Neural progenitor cell (in vitro differentiated cells): ENCODE measurements around the gene MYL7. TPM values are rescaled to one million over a fixed set of nuclear protein-coding genes. Genes with fewer than 3 reads are reported as not detected.

ENCODE experiments used
- DNase-seq: peaks from one replicate; pipeline ENCODE4 v3.0.0-alpha.2; 2016; ENCODE audit warnings: low spot score
- H2AFZ ChIP-seq: fragments of 200-600 bp; sonication (generic); replicated peaks from 2 replicates; pipeline ENCODE4 v1.6.1; 2016; ENCODE audit warnings: antibody characterized with exemption
- H3F3A ChIP-seq: fragments of 200-600 bp; sonication (generic); 2 replicates; pipeline ENCODE4 v1.6.1; 2016; ENCODE audit warnings: antibody characterized with exemption, low read depth
- H3K27ac ChIP-seq: fragments of 200-600 bp; sonication (generic); 2 replicates; pipeline ENCODE4 v1.5.1; 2016; ENCODE audit warnings: mild to moderate bottlenecking
- H3K27me3 ChIP-seq: fragments of 200-600 bp; sonication (generic); 2 replicates; pipeline ENCODE4 v1.6.1; 2016; ENCODE audit warnings: mild to moderate bottlenecking, moderate library complexity
- H3K36me3 ChIP-seq: fragments of 200-600 bp; sonication (generic); 2 replicates; pipeline ENCODE4 v1.5.1; 2016
- H3K4me1 ChIP-seq: fragments of 200-600 bp; sonication (generic); 2 replicates; pipeline ENCODE4 v1.6.1; 2016; ENCODE audit warnings: mixed run types
- H3K4me2 ChIP-seq: fragments of 200-600 bp; sonication (generic); 2 replicates; pipeline ENCODE4 v1.6.1; 2016
- H3K4me3 ChIP-seq: fragments of 200-600 bp; sonication (generic); 2 replicates; pipeline ENCODE4 v1.5.1; 2016
- H3K79me2 ChIP-seq: fragments of 200-600 bp; sonication (generic); 2 replicates; pipeline ENCODE4 v1.6.1; 2016; ENCODE audit warnings: low read depth
- H3K9ac ChIP-seq: fragments of 200-600 bp; sonication (generic); 2 replicates; pipeline ENCODE4 v1.6.1; 2016
- H3K9me3 ChIP-seq: fragments of 200-600 bp; sonication (generic); 2 replicates; pipeline ENCODE4 v1.5.1; 2016; ENCODE audit warnings: low read depth
- H4K20me1 ChIP-seq: fragments of 200-600 bp; sonication (generic); 2 replicates; pipeline ENCODE4 v1.6.1; 2016; ENCODE audit warnings: low read depth
- H3K27ac Mint-ChIP-seq: 3 replicates; pipeline ENCODE4 v1.8.0; 2021; ENCODE audit warnings: mixed read lengths
- H3K27me3 Mint-ChIP-seq: 2 replicates; pipeline ENCODE4 v1.8.0; 2022; ENCODE audit warnings: low read depth, mild to moderate bottlenecking, inconsistent platforms, moderate library complexity, mixed read lengths; ENCODE audit not compliant: insufficient read depth
- H3K36me3 Mint-ChIP-seq: 3 replicates; pipeline ENCODE4 v1.8.0; 2021; ENCODE audit warnings: mixed read lengths
- H3K4me1 Mint-ChIP-seq: 3 replicates; pipeline ENCODE4 v1.8.0; 2021; ENCODE audit warnings: mixed read lengths
- H3K4me3 Mint-ChIP-seq: 3 replicates; pipeline ENCODE4 v1.8.0; 2021; ENCODE audit warnings: mild to moderate bottlenecking, moderate library complexity, mixed read lengths
- H3K9me3 Mint-ChIP-seq: 3 replicates; pipeline ENCODE4 v1.8.0; 2020; ENCODE audit warnings: mixed read lengths
- CTCF ChIP-seq: fragments of 200-600 bp; sonication (generic); IDR thresholded peaks from 2 replicates; pipeline ENCODE4 v1.5.1; 2017; ENCODE audit warnings: antibody characterized with exemption, mild to moderate bottlenecking
- EZH2 ChIP-seq: fragments of 200-600 bp; sonication (generic); IDR thresholded peaks from 2 replicates; pipeline ENCODE4 v1.6.1; 2017; ENCODE audit warnings: antibody characterized with exemption, mild to moderate bottlenecking, moderate library complexity
- EZH2phosphoT487 ChIP-seq: fragments of 200-600 bp; sonication (generic); IDR thresholded peaks from 2 replicates; pipeline ENCODE4 v1.6.1; 2017; ENCODE audit warnings: antibody characterized with exemption
- total RNA-seq: library from RNA; depleted of rRNA; stranded (reverse); fragments of >200 nt; gene quantifications from 2 replicates; pipeline ENCODE4 v1.2.3, GENCODE V29; 2015; ENCODE audit warnings: low replicate concordance

MYL7 gene
- total RNA-seq, 1 donor from 2014 or later = not detected

GRCh38 chr7:44104860-44105771, 36.0 kb downstream of the MYL7 start:
- TF ChIP-seq EZH2 (peak; percentile 15), EZH2phosphoT487 (no peak)
- Mint-ChIP-seq H3K4me3 (peak overlapping the region; percentile 86), H3K27me3 (peaks cover 8% of the 10 kb centered on the region), H3K36me3 (peaks cover 3% of the 10 kb centered on the region), H3K4me1 (peaks cover 27% of the 10 kb centered on the region), H3K9me3 (no peaks in the 10 kb centered on the region), H3K27ac (peak overlapping the region; percentile 28)
- Histone ChIP-seq H3K79me2 (no peaks in the 10 kb centered on the region), H3F3A (peaks cover 5% of the 10 kb centered on the region), H3K4me3 (peak overlapping the region; percentile 54), H3K27ac (no peak overlapping the region), H4K20me1 (peaks cover 4% of the 10 kb centered on the region), H3K4me1 (no peaks in the 10 kb centered on the region), H3K36me3 (no peaks in the 10 kb centered on the region), H3K4me2 (peak overlapping the region; percentile 80), H3K9me3 (no peaks in the 10 kb centered on the region), H2AFZ (no peak overlapping the region), H3K9ac (no peak overlapping the region), H3K27me3 (peaks cover 44% of the 10 kb centered on the region)
- DNase-seq = peak; percentile 51

GRCh38 chr7:44103923-44104859, 36.9 kb downstream of the MYL7 start, which contains the start of gene AEBP1:
TSS of gene AEBP1 (plus strand) at chr7:44104345. CDS start at chr7:44104666, 321 bp downstream.
- no peak within 1 kb of the TSS for H3K27ac ChIP-seq
- H3K36me3 ChIP-seq = no peaks in the 10 kb centered on the region
- no peaks in the 10 kb centered on the region for H3K9me3 Mint-ChIP-seq
- peak within 1 kb of the TSS; percentile 54 for H3K4me3 ChIP-seq
- peak within 1 kb of the TSS; percentile 86 for H3K4me3 Mint-ChIP-seq
- no peaks in the 10 kb centered on the region for H3K79me2 ChIP-seq
- H3K4me1 ChIP-seq = no peaks in the 10 kb centered on the region
- H3K4me1 Mint-ChIP-seq = peaks cover 32% of the 10 kb centered on the region
- peaks cover 44% of the 10 kb centered on the region for H3K27me3 ChIP-seq
- H3K27ac Mint-ChIP-seq = no peak within 1 kb of the TSS
- peaks cover 5% of the 10 kb centered on the region for H3F3A ChIP-seq
- TF ChIP-seq EZH2 = peak; percentile 42
- TF ChIP-seq EZH2phosphoT487 = no peak
- TF ChIP-seq CTCF = peak; percentile 25
- peaks cover 4% of the 10 kb centered on the region for H4K20me1 ChIP-seq
- H3K9me3 ChIP-seq = no peaks in the 10 kb centered on the region
- H3K4me2 ChIP-seq = peak within 1 kb of the TSS; percentile 80
- H3K9ac ChIP-seq = peak within 1 kb of the TSS; percentile 17
- H3K27me3 Mint-ChIP-seq = peaks cover 10% of the 10 kb centered on the region
- peaks cover 3% of the 10 kb centered on the region for H3K36me3 Mint-ChIP-seq
- DNase-seq = peak; percentile 71
- H2AFZ ChIP-seq = peak within 1 kb of the TSS; percentile 11

- H3K9me3 ChIP-seq = no peaks in the 10 kb centered on the region
- DNase-seq = no peak
- peaks cover 4% of the 10 kb centered on the region for H4K20me1 ChIP-seq
- no peaks in the 10 kb centered on the region for H3K4me1 ChIP-seq
- no peaks in the 10 kb centered on the region for H3K79me2 ChIP-seq
- peaks cover 5% of the 10 kb centered on the region for H3F3A ChIP-seq
- no peak for TF ChIP-seq EZH2
- TF ChIP-seq CTCF = no peak
- no peak for TF ChIP-seq EZH2phosphoT487
- peak overlapping the region; percentile 54 for H3K4me3 ChIP-seq
- peak overlapping the region; percentile 11 for H2AFZ ChIP-seq
- Mint-ChIP-seq H3K4me3 (peak overlapping the region; percentile 77), H3K9me3 (no peaks in the 10 kb centered on the region), H3K4me1 (peaks cover 32% of the 10 kb centered on the region), H3K27me3 (peaks cover 10% of the 10 kb centered on the region), H3K27ac (no peak overlapping the region), H3K36me3 (peaks cover 3% of the 10 kb centered on the region)
- peaks cover 44% of the 10 kb centered on the region for H3K27me3 ChIP-seq
- no peak overlapping the region for H3K9ac ChIP-seq
- no peaks in the 10 kb centered on the region for H3K36me3 ChIP-seq
- no peak overlapping the region for H3K27ac ChIP-seq
- peak overlapping the region; percentile 80 for H3K4me2 ChIP-seq
Measured at GRCh38 chr7:44103566-44103922, 37.6 kb downstream of the MYL7 start.
